Activated CD4-positive, alpha-beta T cell treated with anti-CD3 and anti-CD28 coated beads for 36 hours (primary cell): Measurements from ENCODE around the gene LHPP. TPM values are rescaled to one million over a fixed set of nuclear protein-coding genes. Genes with fewer than 3 reads are reported as not detected.

Source experiments
- ATAC-seq: fragments of 200-7000 bp; cut with Tn5 transposase; one replicate; pipeline ENCODE4 v1.10.0; 2021; ENCODE audit warnings: mild to moderate bottlenecking, moderate library complexity
- CTCF ChIA-PET: fragments of 350-600 bp; sonication (Branson Sonifier 250); formaldehyde crosslinking; loops from one replicate; lab custom pipeline; 2021; ENCODE audit warnings: antibody characterized with exemption; lab: Charles Lee
- POLR2A ChIA-PET: fragments of 350-600 bp; sonication (Branson Sonifier 250); formaldehyde crosslinking; loops from one replicate; lab custom pipeline; 2021; ENCODE audit warnings: antibody characterized with exemption, inconsistent platforms; lab: Charles Lee
- DNase-seq: peaks from one replicate; pipeline ENCODE4 v3.0.0-alpha.2; 2020
- H3K27ac Mint-ChIP-seq: one replicate; pipeline ENCODE4 v1.8.0; 2021; ENCODE audit warnings: mixed read lengths
- H3K27me3 Mint-ChIP-seq: one replicate; pipeline ENCODE4 v1.8.0; 2021; ENCODE audit warnings: mixed read lengths
- H3K36me3 Mint-ChIP-seq: one replicate; pipeline ENCODE4 v1.8.0; 2021; ENCODE audit warnings: low read depth, mixed read lengths
- H3K4me1 Mint-ChIP-seq: one replicate; pipeline ENCODE4 v1.8.0; 2021; ENCODE audit warnings: mixed read lengths
- H3K4me3 Mint-ChIP-seq: one replicate; pipeline ENCODE4 v1.8.0; 2021; ENCODE audit warnings: mild to moderate bottlenecking, moderate library complexity, mixed read lengths
- H3K9me3 Mint-ChIP-seq: one replicate; pipeline ENCODE4 v1.8.0; 2021; ENCODE audit warnings: low read depth, mixed read lengths
- intact Hi-C, 2 experiments: fragments of 100-400 bp; cut with DNase I in 1 of 2; cut with micrococcal nuclease in 1 of 2; formaldehyde crosslinking; loops; one replicate each; pipeline versions ENCODE4 v1.14.2 to v1.15.1; 2022 to 2024; cut with DNase I, micrococcal nuclease
- total RNA-seq, 2 experiments: library from RNA; stranded (reverse); gene quantifications; one replicate each; pipeline ENCODE4 v1.2.3, GENCODE V29; 2021

LHPP gene
- total RNA-seq, 2 experiments from 2014 or later = 11.5 to 14.0 TPM

- Mint-ChIP-seq H3K9me3 (no peaks in the 10 kb centered on the region), H3K36me3 (peaks cover 1% of the 10 kb centered on the region), H3K4me3 (no peak overlapping the region), H3K27me3 (peaks cover 20% of the 10 kb centered on the region), H3K27ac (no peak overlapping the region), H3K4me1 (peaks cover 7% of the 10 kb centered on the region)
- ATAC-seq = no peak
- intact Hi-C loops = no loop called here
- ChIA-PET CTCF (interaction anchor here (0.8 to 1.7 kb wide), 2 partner anchors 10 to 541 kb away, joined by 3 to 5 read pairs; partner anchors contain the start of gene NKX1-2), POLR2A (no interaction called here)
- no peak for DNase-seq
Measured at GRCh38 chr10:124459395-124459794, 2.2 kb upstream of the LHPP start.

GRCh38 chr10:124460144-124460543 is 1.5 kb upstream of the LHPP start:
- intact Hi-C loops = loop anchor here (2.0 to 5.0 kb wide), 6 partner anchors 228 to 1437 kb away; partner anchors contain the start of genes ABRAXAS2 (in 1 of the 2), BCCIP (in 1 of the 2), EDRF1 (in 1 of the 2) and FAM53B (in 1 of the 2)
- ATAC-seq = no peak
- Mint-ChIP-seq H3K4me3 (no peak overlapping the region), H3K27ac (no peak overlapping the region), H3K9me3 (no peaks in the 10 kb centered on the region), H3K36me3 (peaks cover 1% of the 10 kb centered on the region), H3K4me1 (peaks cover 14% of the 10 kb centered on the region), H3K27me3 (peaks cover 13% of the 10 kb centered on the region)
- no peak for DNase-seq
- ChIA-PET POLR2A (no interaction called here), CTCF (interaction anchor here (0.6 to 1.7 kb wide), 3 partner anchors 10 to 464 kb away, joined by 3 to 7 read pairs (median 5); partner anchors contain the start of gene NKX1-2)

DNA sequence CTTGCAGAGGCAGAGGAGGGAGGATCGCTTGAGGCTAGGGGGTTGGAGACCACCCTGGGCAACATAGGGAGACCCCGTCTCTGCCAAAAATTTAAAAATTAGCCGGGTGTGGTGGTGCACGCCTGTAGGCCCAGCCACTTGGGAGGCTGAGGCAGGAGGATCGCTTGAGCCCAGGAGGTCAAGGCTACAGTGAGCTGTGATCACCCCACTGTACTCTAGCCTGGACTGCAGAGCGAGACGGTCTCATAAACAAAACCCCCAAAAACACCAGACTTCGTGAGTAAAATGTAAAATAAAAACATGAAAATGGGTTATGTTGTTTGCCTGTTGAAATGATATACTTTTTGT is 699 bp downstream of the LHPP start:
- Mint-ChIP-seq H3K4me1 (peaks cover 25% of the 10 kb centered on the region), H3K36me3 (peaks cover 1% of the 10 kb centered on the region), H3K27ac (peak overlapping the region; percentile 75), H3K4me3 (peak overlapping the region; percentile 71), H3K27me3 (peaks cover 2% of the 10 kb centered on the region), H3K9me3 (no peaks in the 10 kb centered on the region)
- CTCF ChIA-PET = interaction anchor here (0.7 kb wide), 1 partner anchor 75 kb away, joined by 4 read pairs; no protein-coding TSS in a partner anchor
- no peak for ATAC-seq
- no peak for DNase-seq
- intact Hi-C loops = loop anchor here in 1 of 2 experiments (1.0 to 5.0 kb wide), 7 partner anchors 73 to 1435 kb away; partner anchors contain the start of genes BCCIP, EDRF1, EEF1AKMT2 and FAM53B
- POLR2A ChIA-PET = no interaction called here

- DNase-seq (no peak), ATAC-seq (no peak)
- H3K9me3 Mint-ChIP-seq = no peaks in the 10 kb centered on the region
- CTCF ChIA-PET = interaction anchor here (0.6 to 1.5 kb wide), 2 partner anchors 15 to 500 kb away, joined by 3 to 5 read pairs; partner anchors contain the start of gene NKX1-2
- H3K4me3 Mint-ChIP-seq = no peak overlapping the region
- peaks cover 25% of the 10 kb centered on the region for H3K4me1 Mint-ChIP-seq
- intact Hi-C loops = loop anchor here in 1 of 2 experiments (5.0 kb wide), 5 partner anchors 232 to 1433 kb away; partner anchors contain the start of genes BCCIP, EDRF1, FAM53B and FANK1
- POLR2A ChIA-PET = no interaction called here
- peak overlapping the region; percentile 67 for H3K27ac Mint-ChIP-seq
- no peaks in the 10 kb centered on the region for H3K27me3 Mint-ChIP-seq
- peaks cover 1% of the 10 kb centered on the region for H3K36me3 Mint-ChIP-seq
Measured at GRCh38 chr10:124464028-124464965, 2.7 kb downstream of the LHPP start.

DNA sequence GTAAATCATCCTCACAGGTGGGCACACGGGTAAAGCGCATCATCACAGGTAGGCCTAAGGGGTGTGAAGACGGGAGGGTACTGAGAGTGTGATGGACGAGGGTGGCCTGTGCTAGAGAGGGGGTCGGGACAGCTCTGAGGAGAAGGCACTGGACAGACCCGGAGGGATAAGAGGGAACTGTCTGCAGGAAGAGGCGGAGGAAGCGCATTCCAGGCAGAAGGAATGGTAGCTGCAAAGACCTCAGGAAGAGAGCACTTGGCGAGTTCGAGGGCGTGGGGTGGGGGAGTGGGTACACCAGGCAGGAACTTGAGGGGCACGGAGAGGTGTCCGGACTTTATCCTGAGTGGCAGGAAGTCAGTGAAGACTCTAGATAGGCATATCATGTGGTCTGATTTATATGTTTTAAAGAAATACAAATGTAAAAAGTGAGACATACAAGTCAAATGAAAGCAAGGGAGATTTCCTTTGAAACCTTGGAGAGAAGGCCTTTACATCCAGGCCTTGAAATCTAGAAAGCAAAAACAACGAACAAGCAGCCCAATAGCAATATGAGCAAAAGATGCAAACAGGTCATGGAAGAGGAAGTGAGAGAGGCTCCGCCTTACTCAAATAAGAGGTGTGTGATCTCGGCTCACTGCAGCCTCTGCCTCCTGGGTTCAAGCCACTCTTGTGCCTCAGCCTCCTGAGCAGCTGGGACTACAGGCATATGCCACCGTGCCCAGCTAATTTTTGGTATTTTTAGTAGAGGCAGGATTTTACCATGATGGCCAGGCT is 3.6 kb downstream of the LHPP start:
- DNase-seq = peak; percentile 32
- CTCF ChIA-PET = interaction anchor here (0.5 to 1.5 kb wide), 2 partner anchors 16 to 24 kb away, joined by 3 to 5 read pairs; partner anchors contain the start of gene NKX1-2
- intact Hi-C loops = no loop called here
- H3K27ac Mint-ChIP-seq = peak overlapping the region; percentile 67
- ATAC-seq = no peak
- no peak overlapping the region for H3K4me3 Mint-ChIP-seq
- peaks cover 1% of the 10 kb centered on the region for H3K36me3 Mint-ChIP-seq
- H3K4me1 Mint-ChIP-seq = peaks cover 25% of the 10 kb centered on the region
- H3K9me3 Mint-ChIP-seq = no peaks in the 10 kb centered on the region
- no peaks in the 10 kb centered on the region for H3K27me3 Mint-ChIP-seq
- POLR2A ChIA-PET = no interaction called here

DNA sequence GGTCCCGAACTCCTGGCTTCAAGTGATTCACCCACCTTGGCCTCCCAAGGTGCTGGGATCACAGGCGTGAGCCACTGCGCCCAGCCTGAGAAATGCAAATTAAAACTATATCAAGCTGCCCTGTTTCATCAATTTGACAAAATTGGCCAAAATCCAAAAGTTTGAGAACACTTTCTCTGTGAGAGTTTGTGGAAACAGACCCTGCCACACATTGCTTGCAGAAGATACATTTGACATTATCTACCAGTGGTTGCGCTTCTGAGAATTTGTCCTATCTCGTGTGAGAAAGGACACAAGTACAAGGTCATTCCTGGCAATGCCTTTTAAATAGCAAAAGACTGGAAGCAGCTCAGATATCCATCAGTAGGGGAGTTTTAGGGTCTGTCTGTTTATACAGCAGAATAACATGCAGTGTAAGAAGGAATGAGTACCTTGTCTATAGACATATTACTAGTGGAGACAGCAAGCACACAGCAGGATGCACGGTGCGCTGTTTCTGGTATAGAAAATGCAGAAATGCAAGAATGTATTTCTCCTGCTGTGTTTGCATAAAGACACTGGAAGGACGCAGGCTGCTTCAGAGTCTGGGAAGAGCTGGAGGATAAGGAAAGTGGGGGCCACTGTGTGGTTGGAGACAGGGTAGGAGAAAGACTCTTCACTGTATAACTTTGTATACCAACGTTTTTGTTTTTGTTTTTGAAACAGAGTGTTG is 4.3 kb downstream of the LHPP start:
- no peak overlapping the region for H3K27ac Mint-ChIP-seq
- no peak for DNase-seq
- H3K27me3 Mint-ChIP-seq = no peaks in the 10 kb centered on the region
- no peak overlapping the region for H3K4me3 Mint-ChIP-seq
- CTCF ChIA-PET = no interaction called here
- peaks cover 1% of the 10 kb centered on the region for H3K36me3 Mint-ChIP-seq
- POLR2A ChIA-PET = no interaction called here
- H3K4me1 Mint-ChIP-seq = peaks cover 25% of the 10 kb centered on the region
- intact Hi-C loops = no loop called here
- no peaks in the 10 kb centered on the region for H3K9me3 Mint-ChIP-seq
- ATAC-seq = no peak

GRCh38 chr10:124467165-124467564 is 5.5 kb downstream of the LHPP start:
- Mint-ChIP-seq H3K4me3 (no peak overlapping the region), H3K9me3 (no peaks in the 10 kb centered on the region), H3K36me3 (no peaks in the 10 kb centered on the region), H3K4me1 (peaks cover 21% of the 10 kb centered on the region), H3K27ac (no peak overlapping the region), H3K27me3 (no peaks in the 10 kb centered on the region)
- ATAC-seq (no peak), DNase-seq (no peak)
- ChIA-PET CTCF (no interaction called here), POLR2A (no interaction called here)
- intact Hi-C loops = no loop called here

DNA sequence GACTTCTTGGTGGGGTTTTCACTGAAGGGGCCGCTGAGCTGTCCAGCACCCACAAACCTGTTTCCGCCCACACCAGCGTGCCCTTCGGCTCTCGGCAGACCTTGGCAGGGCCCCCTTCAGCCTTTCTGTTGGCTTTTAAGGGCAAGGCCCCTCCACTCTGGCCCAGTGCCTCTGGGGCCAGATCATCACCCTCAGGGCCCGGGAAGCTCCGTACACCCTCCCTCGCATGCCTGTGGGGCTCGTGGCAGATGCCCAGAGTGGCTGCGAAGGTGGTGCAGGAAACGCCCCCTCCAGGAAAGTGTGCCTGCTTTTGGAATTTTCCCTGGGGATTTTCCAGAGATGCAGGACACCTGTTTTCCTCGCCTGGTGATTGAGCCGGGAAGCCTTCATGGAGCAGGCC is 7.0 kb downstream of the LHPP start:
- no peak for DNase-seq
- intact Hi-C loops = no loop called here
- H3K4me3 Mint-ChIP-seq = no peak overlapping the region
- no peaks in the 10 kb centered on the region for H3K36me3 Mint-ChIP-seq
- H3K27me3 Mint-ChIP-seq = no peaks in the 10 kb centered on the region
- ChIA-PET POLR2A (no interaction called here), CTCF (no interaction called here)
- no peak overlapping the region for H3K27ac Mint-ChIP-seq
- H3K4me1 Mint-ChIP-seq = peaks cover 25% of the 10 kb centered on the region
- H3K9me3 Mint-ChIP-seq = no peaks in the 10 kb centered on the region
- no peak for ATAC-seq

DNA sequence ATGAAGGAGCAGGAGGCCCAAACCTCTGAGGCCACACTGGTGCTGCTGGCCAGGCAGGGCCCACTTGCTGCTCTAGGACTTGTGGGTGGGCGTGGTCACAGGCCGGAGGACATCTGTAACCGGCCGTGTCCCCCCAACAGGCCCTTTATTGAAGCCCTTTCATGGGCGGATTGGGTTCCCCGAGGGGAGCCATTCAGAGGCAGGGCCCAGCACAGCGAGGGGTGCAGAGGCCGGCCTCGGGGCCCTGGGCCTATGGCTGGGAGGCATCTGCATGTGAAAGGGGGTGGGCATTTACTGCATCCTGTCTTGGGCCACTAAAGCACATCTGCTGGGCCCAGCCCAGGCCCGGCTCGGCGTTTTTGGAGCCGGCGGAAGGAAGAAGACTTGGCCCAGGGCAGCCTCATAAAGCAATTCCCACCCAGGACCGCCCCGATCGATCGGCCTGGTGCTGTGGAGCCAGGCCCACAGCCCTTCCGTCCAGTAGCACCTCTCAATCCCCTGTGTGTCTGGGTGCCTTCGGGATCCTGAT is 8.4 kb downstream of the LHPP start:
- H3K36me3 Mint-ChIP-seq = no peaks in the 10 kb centered on the region
- H3K27me3 Mint-ChIP-seq = no peaks in the 10 kb centered on the region
- intact Hi-C loops = no loop called here
- ATAC-seq (no peak), DNase-seq (no peak)
- no peak overlapping the region for H3K27ac Mint-ChIP-seq
- peaks cover 16% of the 10 kb centered on the region for H3K4me1 Mint-ChIP-seq
- POLR2A ChIA-PET = no interaction called here
- no peaks in the 10 kb centered on the region for H3K9me3 Mint-ChIP-seq
- CTCF ChIA-PET = no interaction called here
- no peak overlapping the region for H3K4me3 Mint-ChIP-seq

DNA sequence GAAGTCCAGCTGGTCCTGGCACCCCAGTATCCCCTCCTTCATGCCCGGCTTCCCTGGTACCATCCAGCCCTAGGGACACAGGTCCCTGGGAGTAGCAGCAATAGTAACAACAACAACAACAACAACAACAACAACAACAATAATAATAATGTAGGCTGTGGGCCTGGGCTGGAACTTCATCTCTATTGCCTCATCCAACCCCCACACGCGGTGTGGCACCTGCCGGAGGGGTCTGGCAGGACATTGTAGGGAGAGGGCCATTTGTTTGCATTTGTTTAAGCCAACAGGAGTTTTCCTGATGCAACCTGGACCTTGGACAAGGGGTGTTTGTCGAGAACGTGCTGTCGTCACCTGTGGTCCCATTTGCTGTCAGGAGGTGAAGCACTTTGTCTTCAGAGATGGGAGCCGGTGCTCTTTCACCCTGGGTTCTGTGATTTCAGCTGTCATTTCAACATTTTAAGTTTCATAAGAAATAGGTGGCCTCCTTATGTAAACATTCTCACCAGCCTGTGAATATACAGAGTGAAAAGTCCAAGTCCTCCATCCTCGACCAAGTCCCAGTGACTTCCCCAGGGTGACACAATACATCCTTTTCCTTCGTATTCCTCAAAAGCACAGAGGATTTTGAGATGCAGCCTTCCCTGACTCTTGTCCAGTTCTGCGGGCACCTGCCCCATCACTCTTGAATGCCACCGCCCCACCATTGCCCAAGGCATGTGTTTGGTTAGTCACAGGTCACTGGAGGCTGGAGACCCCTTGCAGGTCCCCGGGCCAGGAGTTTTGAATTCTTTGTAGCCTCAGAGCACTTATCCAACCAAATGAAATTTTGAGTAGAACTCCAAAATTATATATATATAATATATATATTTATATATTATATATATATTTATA is 9.2 kb downstream of the LHPP start:
- H3K4me3 Mint-ChIP-seq = no peak overlapping the region
- peaks cover 8% of the 10 kb centered on the region for H3K4me1 Mint-ChIP-seq
- H3K27me3 Mint-ChIP-seq = no peaks in the 10 kb centered on the region
- ChIA-PET CTCF (no interaction called here), POLR2A (no interaction called here)
- intact Hi-C loops = no loop called here
- no peaks in the 10 kb centered on the region for H3K9me3 Mint-ChIP-seq
- no peak overlapping the region for H3K27ac Mint-ChIP-seq
- ATAC-seq (peak; percentile 25), DNase-seq (peak; percentile 22)
- no peaks in the 10 kb centered on the region for H3K36me3 Mint-ChIP-seq
